ENCODE measurements around the gene RAMP3.

The RAMP3 gene

GRCh38 chr7:45114926-45115325 lies 42.7 kb upstream of the RAMP3 start:
- H3K36me3 ChIP-seq (ENCODE audit: low read depth): no peaks in the 10 kb centered on the region
- H3K27me3 ChIP-seq (ENCODE audit: insufficient read depth, poor library complexity, severe bottlenecking): no peaks in the 10 kb centered on the region
- no peak overlapping the region for H3K27ac ChIP-seq (ENCODE audit: poor library complexity, severe bottlenecking)
- H3K4me1 ChIP-seq (ENCODE audit: insufficient read depth, poor library complexity, severe bottlenecking): no peaks in the 10 kb centered on the region
- no peak for ATAC-seq (ENCODE audit: low read depth)
- no peak for DNase-seq (ENCODE audit: low spot score)
- no peak overlapping the region for H3K4me3 ChIP-seq (ENCODE audit: severe bottlenecking)
- no peaks in the 10 kb centered on the region for H3K9me3 ChIP-seq (ENCODE audit: severe bottlenecking)
- TF ChIP-seq CTCF (IDR thresholded peaks at IDR 0.05; ENCODE audit: poor library complexity, severe bottlenecking): no peak

DNA sequence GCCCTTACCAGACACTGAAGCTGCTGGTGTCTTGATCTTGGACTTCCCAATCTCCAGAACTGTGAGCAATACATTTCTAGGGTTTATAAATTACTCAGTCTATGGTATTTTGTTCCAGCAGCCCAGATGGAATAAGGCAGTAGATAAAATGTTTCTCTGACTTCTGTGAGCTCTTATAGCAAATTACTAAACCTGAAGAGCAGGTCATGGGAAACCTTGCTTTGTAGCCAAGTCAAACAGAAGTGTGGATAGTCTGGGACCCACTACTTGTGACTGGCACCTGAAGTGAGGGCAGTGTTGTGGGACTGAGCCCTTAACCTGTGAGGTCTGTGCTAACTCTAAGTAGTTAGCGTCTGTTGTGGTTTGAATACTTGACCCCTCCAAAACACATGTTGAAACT lies 41.5 kb upstream of the RAMP3 start:
- no peaks in the 10 kb centered on the region for H3K9me3 ChIP-seq (ENCODE audit: severe bottlenecking)
- H3K27ac ChIP-seq (ENCODE audit: poor library complexity, severe bottlenecking): no peak overlapping the region
- ATAC-seq (ENCODE audit: low read depth) (no peak), DNase-seq (ENCODE audit: low spot score) (no peak)
- H3K36me3 ChIP-seq (ENCODE audit: low read depth): no peaks in the 10 kb centered on the region
- H3K4me1 ChIP-seq (ENCODE audit: insufficient read depth, poor library complexity, severe bottlenecking): no peaks in the 10 kb centered on the region
- no peaks in the 10 kb centered on the region for H3K27me3 ChIP-seq (ENCODE audit: insufficient read depth, poor library complexity, severe bottlenecking)
- no peak overlapping the region for H3K4me3 ChIP-seq (ENCODE audit: severe bottlenecking)
- no peak for TF ChIP-seq CTCF (IDR thresholded peaks at IDR 0.05; ENCODE audit: poor library complexity, severe bottlenecking)

DNA sequence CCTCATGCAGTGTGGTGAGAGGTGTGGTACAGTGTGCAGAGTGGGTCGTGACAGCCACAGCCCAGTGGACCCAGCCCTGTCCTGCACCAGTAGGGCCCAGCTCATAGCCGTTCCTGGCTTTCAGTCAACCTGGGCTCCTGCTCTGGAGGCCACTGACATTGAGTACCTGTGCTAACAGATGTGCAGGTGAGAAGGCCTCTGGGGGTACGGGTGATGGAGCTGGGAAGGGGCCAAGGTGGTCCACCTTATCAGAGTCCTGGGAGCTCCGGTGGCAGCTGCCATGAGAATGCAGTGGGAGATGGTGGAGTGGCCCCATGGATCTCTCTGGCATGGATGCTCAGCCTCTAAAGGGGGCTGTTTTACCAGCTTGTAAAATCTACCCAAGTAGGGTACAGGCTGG lies 40.0 kb upstream of the RAMP3 start:
- Histone ChIP-seq H3K36me3 (ENCODE audit: low read depth) (no peaks in the 10 kb centered on the region), H3K4me3 (ENCODE audit: severe bottlenecking) (no peak overlapping the region), H3K9me3 (ENCODE audit: severe bottlenecking) (no peaks in the 10 kb centered on the region), H3K27me3 (ENCODE audit: insufficient read depth, poor library complexity, severe bottlenecking) (no peaks in the 10 kb centered on the region), H3K27ac (ENCODE audit: poor library complexity, severe bottlenecking) (no peak overlapping the region), H3K4me1 (ENCODE audit: insufficient read depth, poor library complexity, severe bottlenecking) (no peaks in the 10 kb centered on the region)
- no peak for ATAC-seq (ENCODE audit: low read depth)
- DNase-seq (ENCODE audit: low spot score): no peak
- no peak for TF ChIP-seq CTCF (IDR thresholded peaks at IDR 0.05; ENCODE audit: poor library complexity, severe bottlenecking)

- H3K4me3 ChIP-seq (ENCODE audit: severe bottlenecking): no peak overlapping the region
- TF ChIP-seq CTCF (IDR thresholded peaks at IDR 0.05; ENCODE audit: poor library complexity, severe bottlenecking): no peak
- H3K27me3 ChIP-seq (ENCODE audit: insufficient read depth, poor library complexity, severe bottlenecking): no peaks in the 10 kb centered on the region
- no peaks in the 10 kb centered on the region for H3K9me3 ChIP-seq (ENCODE audit: severe bottlenecking)
- ATAC-seq (ENCODE audit: low read depth) (no peak), DNase-seq (ENCODE audit: low spot score) (no peak)
- H3K4me1 ChIP-seq (ENCODE audit: insufficient read depth, poor library complexity, severe bottlenecking): no peaks in the 10 kb centered on the region
- no peaks in the 10 kb centered on the region for H3K36me3 ChIP-seq (ENCODE audit: low read depth)
- H3K27ac ChIP-seq (ENCODE audit: poor library complexity, severe bottlenecking): no peak overlapping the region
Observed at GRCh38 chr7:45118292-45118691, 39.3 kb upstream of the RAMP3 start.

GRCh38 chr7:45118889-45119331 lies 38.7 kb upstream of the RAMP3 start:
- Histone ChIP-seq H3K9me3 (ENCODE audit: severe bottlenecking) (no peaks in the 10 kb centered on the region), H3K27me3 (ENCODE audit: insufficient read depth, poor library complexity, severe bottlenecking) (no peaks in the 10 kb centered on the region), H3K4me3 (ENCODE audit: severe bottlenecking) (no peak overlapping the region), H3K36me3 (ENCODE audit: low read depth) (no peaks in the 10 kb centered on the region), H3K4me1 (ENCODE audit: insufficient read depth, poor library complexity, severe bottlenecking) (no peaks in the 10 kb centered on the region), H3K27ac (ENCODE audit: poor library complexity, severe bottlenecking) (no peak overlapping the region)
- no peak for ATAC-seq (ENCODE audit: low read depth)
- TF ChIP-seq CTCF (IDR thresholded peaks at IDR 0.05; ENCODE audit: poor library complexity, severe bottlenecking): no peak
- no peak for DNase-seq (ENCODE audit: low spot score)

Data from RWPE2 (cell line).